Caco-2 (cell line): Measurements from ENCODE around the gene NARS2. TPM values are rescaled to one million over a fixed set of nuclear protein-coding genes. Genes with fewer than 3 reads are reported as not detected.
A peak's percentile ranks its signal among the peaks of the same experiment; 100 is the strongest.

Experiments used
- BruUV-seq: library from RNA; stranded (reverse); fragments of 400-500 nt; replicated peaks from 2 replicates; lab custom pipeline; 2021; lab: Mats Ljungman, UMichigan
- CTCF ChIA-PET: fragments of 300-600 bp; sonication (Branson Sonifier 250); formaldehyde crosslinking; loops from one replicate; lab custom pipeline; 2022; ENCODE audit warnings: antibody characterized with exemption; lab: Charles Lee
- POLR2A ChIA-PET: fragments of 300-600 bp; sonication (Branson Sonifier 250); formaldehyde crosslinking; loops from one replicate; lab custom pipeline; 2022; ENCODE audit warnings: antibody characterized with exemption; lab: Charles Lee
- DNase-seq, 2 experiments: peaks; one replicate each; pipeline versions ENCODE4 v3.0.0 to v3.0.0-alpha.2; 2020 to 2022
- H3K27me3 ChIP-seq: replicated peaks from 2 replicates; pipeline ENCODE4 v1.6.0; 2011; ENCODE audit warnings: low read length; ENCODE audit not compliant: control insufficient read depth, insufficient read depth
- H3K36me3 ChIP-seq: 2 replicates; pipeline ENCODE4 v1.5.1; 2011; ENCODE audit warnings: low read length; ENCODE audit not compliant: control insufficient read depth, insufficient read depth
- H3K4me1 ChIP-seq: fragments of 250-450 bp; sonication (Bioruptor Pico); 2 replicates; pipeline ENCODE4 v1.5.1; 2020; ENCODE audit warnings: mild to moderate bottlenecking
- H3K4me3 ChIP-seq: 2 replicates; pipeline ENCODE4 v1.5.1; 2011; ENCODE audit warnings: low read depth, mild to moderate bottlenecking, control low read depth, low read length
- H3K9me3 ChIP-seq: fragments of 250-450 bp; sonication (Bioruptor Pico); 2 replicates; pipeline ENCODE4 v1.5.1; 2020; ENCODE audit warnings: mild to moderate bottlenecking, moderate library complexity
- H3K27ac Mint-ChIP-seq: one replicate; pipeline ENCODE4 v1.8.0; 2022; ENCODE audit warnings: mixed read lengths; ENCODE audit not compliant: unreplicated experiment
- H3K27me3 Mint-ChIP-seq: one replicate; pipeline ENCODE4 v1.8.0; 2022; ENCODE audit warnings: mixed read lengths; ENCODE audit not compliant: insufficient read depth, unreplicated experiment
- H3K36me3 Mint-ChIP-seq: one replicate; pipeline ENCODE4 v1.8.0; 2022; ENCODE audit warnings: mild to moderate bottlenecking, mixed read lengths; ENCODE audit not compliant: insufficient read depth, unreplicated experiment
- H3K4me1 Mint-ChIP-seq: one replicate; pipeline ENCODE4 v1.8.0; 2022; ENCODE audit warnings: low read depth, mixed read lengths; ENCODE audit not compliant: unreplicated experiment
- H3K4me3 Mint-ChIP-seq: one replicate; pipeline ENCODE4 v1.8.0; 2022; ENCODE audit warnings: mild to moderate bottlenecking, moderate library complexity, mixed read lengths; ENCODE audit not compliant: unreplicated experiment
- H3K9me3 Mint-ChIP-seq: one replicate; pipeline ENCODE4 v1.8.0; 2022; ENCODE audit warnings: mixed read lengths; ENCODE audit not compliant: unreplicated experiment
- intact Hi-C: fragments of 100-400 bp; cut with micrococcal nuclease; formaldehyde crosslinking; loops from one replicate; pipeline ENCODE4 v1.10.0; 2022; ENCODE audit not compliant: unreplicated experiment
- total RNA-seq: library from RNA; stranded (reverse); gene quantifications from 2 replicates; pipeline ENCODE4 v1.2.3, GENCODE V29; 2022
- TF ChIP-seq, protein P1 (sequence below), 2 experiments: fragments of 200-600 bp in 1 of 2; IDR thresholded peaks; 1 replicate in 1 of 2; 2 replicates in 1 of 2; pipeline versions ENCODE4 v1.5.1 to v1.8.0; 2011 to 2022; ENCODE audit warnings: antibody characterized with exemption in 1 of 2, control low read depth in 1 of 2, inconsistent platforms in 1 of 2, low read depth in 1 of 2, low read length in 1 of 2, mild to moderate bottlenecking in 1 of 2, moderate library complexity in 1 of 2; ENCODE audit not compliant: insufficient read depth in 1 of 2, severe bottlenecking in 1 of 2, unreplicated experiment in 1 of 2

NARS2 gene
- total RNA-seq, 1 experiment from 2014 or later, result 49.3 TPM

DNA sequence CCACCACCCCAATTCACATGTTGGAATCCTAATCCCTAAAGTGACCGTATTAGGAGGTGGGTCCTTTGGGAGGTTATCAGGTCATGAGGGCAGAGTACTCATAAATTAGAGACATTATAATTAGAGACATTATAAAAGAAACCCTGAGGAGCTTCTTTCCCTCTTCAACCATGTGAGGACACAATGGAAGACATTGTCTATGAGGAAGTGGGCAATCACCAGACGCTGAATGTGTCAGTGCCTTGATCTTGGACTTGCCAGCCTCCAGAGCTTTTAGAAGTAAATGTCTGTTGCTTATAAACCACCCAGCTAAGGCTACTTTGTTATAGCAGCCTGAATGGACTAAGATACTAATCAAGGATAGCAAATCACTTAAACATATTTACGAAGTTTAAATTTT, 171.8 kb downstream of the NARS2 start:
- no peak overlapping the region for H3K27ac Mint-ChIP-seq
- peaks cover 28% of the 10 kb centered on the region for H3K36me3 Mint-ChIP-seq
- ChIA-PET POLR2A (no interaction called here), CTCF (no interaction called here)
- intact Hi-C loops, result no loop called here
- Histone ChIP-seq H3K4me1 (peaks cover 29% of the 10 kb centered on the region), H3K27me3 (no peaks in the 10 kb centered on the region), H3K9me3 (peaks cover 19% of the 10 kb centered on the region), H3K4me3 (no peak overlapping the region), H3K36me3 (no peaks in the 10 kb centered on the region)
- no TSS peak for BruUV-seq
- no peak for DNase-seq
- no peaks in the 10 kb centered on the region for H3K27me3 Mint-ChIP-seq
- H3K4me3 Mint-ChIP-seq, result no peak overlapping the region
- H3K9me3 Mint-ChIP-seq, result peaks cover 27% of the 10 kb centered on the region
- H3K4me1 Mint-ChIP-seq, result peaks cover 54% of the 10 kb centered on the region
- TF ChIP-seq, protein P1, sequence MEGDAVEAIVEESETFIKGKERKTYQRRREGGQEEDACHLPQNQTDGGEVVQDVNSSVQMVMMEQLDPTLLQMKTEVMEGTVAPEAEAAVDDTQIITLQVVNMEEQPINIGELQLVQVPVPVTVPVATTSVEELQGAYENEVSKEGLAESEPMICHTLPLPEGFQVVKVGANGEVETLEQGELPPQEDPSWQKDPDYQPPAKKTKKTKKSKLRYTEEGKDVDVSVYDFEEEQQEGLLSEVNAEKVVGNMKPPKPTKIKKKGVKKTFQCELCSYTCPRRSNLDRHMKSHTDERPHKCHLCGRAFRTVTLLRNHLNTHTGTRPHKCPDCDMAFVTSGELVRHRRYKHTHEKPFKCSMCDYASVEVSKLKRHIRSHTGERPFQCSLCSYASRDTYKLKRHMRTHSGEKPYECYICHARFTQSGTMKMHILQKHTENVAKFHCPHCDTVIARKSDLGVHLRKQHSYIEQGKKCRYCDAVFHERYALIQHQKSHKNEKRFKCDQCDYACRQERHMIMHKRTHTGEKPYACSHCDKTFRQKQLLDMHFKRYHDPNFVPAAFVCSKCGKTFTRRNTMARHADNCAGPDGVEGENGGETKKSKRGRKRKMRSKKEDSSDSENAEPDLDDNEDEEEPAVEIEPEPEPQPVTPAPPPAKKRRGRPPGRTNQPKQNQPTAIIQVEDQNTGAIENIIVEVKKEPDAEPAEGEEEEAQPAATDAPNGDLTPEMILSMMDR (IDR thresholded peaks at IDR 0.05; ENCODE audit: insufficient read depth in 1 of 2, low read depth in 1 of 2, low read length in 1 of 2, severe bottlenecking in 1 of 2, unreplicated experiment in 1 of 2), result no peak

DNA sequence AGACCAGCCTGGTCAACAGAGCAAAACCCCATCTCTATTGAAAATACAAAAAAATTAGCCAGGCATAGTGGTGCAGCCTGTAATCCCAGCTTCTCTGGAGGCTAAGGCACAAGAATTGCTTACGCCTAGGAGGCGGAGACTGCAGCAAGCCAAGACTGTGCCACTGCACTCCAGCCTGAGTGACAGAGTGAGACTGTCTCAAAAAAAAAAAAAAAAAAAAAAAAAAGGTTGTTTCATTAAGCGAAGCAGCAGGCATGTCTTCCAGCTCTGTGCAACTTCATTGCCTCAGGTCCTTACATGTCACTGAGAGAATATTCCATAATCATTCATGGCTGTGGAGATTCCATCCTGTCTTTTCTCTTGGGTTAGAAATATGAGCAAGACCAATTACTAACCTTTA, 174.0 kb downstream of the NARS2 start:
- DNase-seq, result no peak
- H3K9me3 Mint-ChIP-seq, result peaks cover 10% of the 10 kb centered on the region
- Histone ChIP-seq H3K9me3 (no peaks in the 10 kb centered on the region), H3K27me3 (no peaks in the 10 kb centered on the region), H3K36me3 (no peaks in the 10 kb centered on the region), H3K4me3 (no peak overlapping the region), H3K4me1 (peaks cover 26% of the 10 kb centered on the region)
- peaks cover 42% of the 10 kb centered on the region for H3K4me1 Mint-ChIP-seq
- H3K27me3 Mint-ChIP-seq, result no peaks in the 10 kb centered on the region
- peaks cover 7% of the 10 kb centered on the region for H3K36me3 Mint-ChIP-seq
- TF ChIP-seq, protein P1 (IDR thresholded peaks at IDR 0.05; ENCODE audit: insufficient read depth in 1 of 2, low read depth in 1 of 2, low read length in 1 of 2, severe bottlenecking in 1 of 2, unreplicated experiment in 1 of 2), result no peak
- POLR2A ChIA-PET, result interaction anchor here (0.6 to 1.0 kb wide), 2 partner anchors 20 to 61 kb away, joined by 4 read pairs; no protein-coding TSS in a partner anchor
- CTCF ChIA-PET, result no interaction called here
- BruUV-seq, result no TSS peak
- H3K4me3 Mint-ChIP-seq, result no peak overlapping the region
- H3K27ac Mint-ChIP-seq, result no peak overlapping the region
- intact Hi-C loops, result no loop called here

DNA sequence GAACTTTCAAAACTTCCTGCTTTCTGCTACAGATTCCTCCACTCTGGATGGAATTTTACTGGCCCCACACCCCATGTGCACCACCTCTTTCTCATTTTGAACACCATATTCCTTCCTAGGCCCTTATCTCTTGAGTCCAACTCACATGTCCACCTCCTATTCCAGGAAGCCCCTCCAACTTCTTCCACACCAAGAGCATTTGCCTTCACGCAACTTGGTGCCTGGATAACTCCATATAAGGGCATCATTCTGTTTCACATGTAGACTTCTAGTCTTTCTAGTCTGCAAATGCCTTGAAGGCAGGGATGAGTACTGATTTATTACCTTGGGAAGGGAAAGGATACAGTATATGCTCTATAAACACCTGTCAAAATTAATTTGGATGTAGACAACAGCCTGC, 174.5 kb downstream of the NARS2 start:
- Mint-ChIP-seq H3K27me3 (no peaks in the 10 kb centered on the region), H3K4me1 (peaks cover 47% of the 10 kb centered on the region), H3K27ac (peak overlapping the region; percentile 40), H3K9me3 (peaks cover 10% of the 10 kb centered on the region), H3K4me3 (no peak overlapping the region), H3K36me3 (peaks cover 5% of the 10 kb centered on the region)
- no peaks in the 10 kb centered on the region for H3K36me3 ChIP-seq
- POLR2A ChIA-PET, result interaction anchor here (1.0 kb wide), 1 partner anchor 20 kb away, joined by 4 read pairs; no protein-coding TSS in a partner anchor
- no peak for DNase-seq
- intact Hi-C loops, result no loop called here
- BruUV-seq, result no TSS peak
- TF ChIP-seq, protein P1 (IDR thresholded peaks at IDR 0.05; ENCODE audit: insufficient read depth in 1 of 2, low read depth in 1 of 2, low read length in 1 of 2, severe bottlenecking in 1 of 2, unreplicated experiment in 1 of 2), result no peak
- H3K27me3 ChIP-seq, result no peaks in the 10 kb centered on the region
- H3K4me3 ChIP-seq, result no peak overlapping the region
- CTCF ChIA-PET, result no interaction called here
- H3K4me1 ChIP-seq, result peaks cover 32% of the 10 kb centered on the region
- no peaks in the 10 kb centered on the region for H3K9me3 ChIP-seq
